Vagina (tissue), 2 donors: ENCODE data around the gene EXTL2. TPM values are rescaled to one million over a fixed set of nuclear protein-coding genes. Genes with fewer than 3 reads are reported as not detected.
"Not testable (repeated sequence)": the region's sequence is repeated elsewhere in the genome, so short reads cannot be mapped to it uniquely, and the experiment has no call there.

ENCODE experiments used
- DNase-seq, 2 donors: peaks; one replicate each; pipeline ENCODE4 v3.0.0-alpha.2; 2017; ENCODE audit errors: extremely low spot score in 2 of 2
- H3K27ac ChIP-seq: fragments of 200-600 bp; sonication (generic); one replicate; pipeline ENCODE4 v1.5.1; 2019
- H3K27me3 ChIP-seq: fragments of 200-600 bp; sonication (generic); one replicate; pipeline ENCODE4 v1.5.1; 2019
- H3K36me3 ChIP-seq, 2 donors: fragments of 200-600 bp; sonication (generic); one replicate each; pipeline ENCODE4 v1.5.1; 2017 to 2019
- H3K4me1 ChIP-seq: fragments of 200-600 bp; sonication (generic); one replicate; pipeline ENCODE4 v1.5.1; 2019
- H3K4me3 ChIP-seq, 2 donors: fragments of 200-600 bp; sonication (generic); 1 replicate in 1 of 2; 2 replicates in 1 of 2; pipeline ENCODE4 v1.5.1; 2016 to 2019
- H3K9me3 ChIP-seq: fragments of 200-600 bp; sonication (generic); one replicate; pipeline ENCODE4 v1.5.1; 2019
- POLR2A ChIP-seq, 2 donors: fragments of 450-650 bp; IDR thresholded peaks; one replicate each; pipeline ENCODE4 v1.6.1; 2017; ENCODE audit warnings: antibody characterized with exemption in 2 of 2, mild to moderate bottlenecking in 2 of 2, moderate library complexity in 2 of 2
- POLR2AphosphoS5 ChIP-seq, 2 donors: sonication (generic); formaldehyde crosslinking; IDR thresholded peaks; one replicate each; pipeline ENCODE4 v1.9.0; 2017; ENCODE audit warnings: antibody characterized with exemption in 2 of 2, mild to moderate bottlenecking in 2 of 2, low read depth in 1 of 2; ENCODE audit not compliant: insufficient read depth in 1 of 2
- intact Hi-C: fragments of 100-400 bp; cut with DNase I; formaldehyde crosslinking; loops from one replicate; pipeline ENCODE4 v1.15.1; 2023
- total RNA-seq: library from RNA; depleted of rRNA; stranded (reverse); fragments of >200 nt; gene quantifications from one replicate; pipeline ENCODE4 v1.2.3, GENCODE V29; 2016
- TF ChIP-seq, protein P1 (sequence below), 3 experiments: fragments of 450-650 bp in 2 of 3; fragments of 200-600 bp in 1 of 3; sonication (generic) in 1 of 3; IDR thresholded peaks; one replicate each; pipeline ENCODE4 v1.5.1; 2017 to 2019; ENCODE audit warnings: antibody characterized with exemption in 3 of 3, mild to moderate bottlenecking in 2 of 3, moderate library complexity in 2 of 3

EXTL2 gene
- total RNA-seq, 1 donor from 2014 or later = 10.1 TPM

DNA sequence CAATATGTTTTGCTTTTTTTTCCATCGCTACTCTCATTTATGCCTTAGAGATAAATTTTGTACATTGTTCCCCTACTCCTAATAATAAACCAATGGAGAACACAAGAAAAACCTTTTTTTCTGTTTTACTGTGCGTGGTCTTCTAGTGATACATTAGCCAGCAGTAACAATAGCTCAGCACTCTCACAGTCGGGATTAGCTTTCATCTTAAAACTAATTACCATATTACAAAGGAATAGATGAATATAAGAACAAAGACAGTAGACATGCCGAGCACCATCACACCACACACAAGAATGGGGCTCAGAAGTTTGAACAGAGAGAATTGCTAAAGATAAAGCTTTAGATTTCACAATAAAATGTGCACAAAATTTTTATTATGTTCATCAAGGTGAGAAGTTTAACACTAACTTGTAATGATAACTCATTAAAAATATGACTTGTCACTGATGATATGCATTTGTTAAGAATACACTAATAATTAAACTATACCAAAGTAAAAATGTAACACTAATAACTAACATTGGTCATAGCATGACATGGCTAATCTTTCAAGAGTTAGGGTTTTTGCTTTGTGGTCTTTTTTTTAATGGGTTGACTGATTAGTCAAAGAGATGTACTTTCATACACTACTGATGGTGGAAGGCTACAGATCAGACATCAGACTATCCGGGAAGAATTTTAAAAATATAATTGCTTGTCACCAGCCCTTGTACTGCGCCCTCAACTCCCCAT is 61.8 kb downstream of the EXTL2 start:
- TF ChIP-seq, protein P1, sequence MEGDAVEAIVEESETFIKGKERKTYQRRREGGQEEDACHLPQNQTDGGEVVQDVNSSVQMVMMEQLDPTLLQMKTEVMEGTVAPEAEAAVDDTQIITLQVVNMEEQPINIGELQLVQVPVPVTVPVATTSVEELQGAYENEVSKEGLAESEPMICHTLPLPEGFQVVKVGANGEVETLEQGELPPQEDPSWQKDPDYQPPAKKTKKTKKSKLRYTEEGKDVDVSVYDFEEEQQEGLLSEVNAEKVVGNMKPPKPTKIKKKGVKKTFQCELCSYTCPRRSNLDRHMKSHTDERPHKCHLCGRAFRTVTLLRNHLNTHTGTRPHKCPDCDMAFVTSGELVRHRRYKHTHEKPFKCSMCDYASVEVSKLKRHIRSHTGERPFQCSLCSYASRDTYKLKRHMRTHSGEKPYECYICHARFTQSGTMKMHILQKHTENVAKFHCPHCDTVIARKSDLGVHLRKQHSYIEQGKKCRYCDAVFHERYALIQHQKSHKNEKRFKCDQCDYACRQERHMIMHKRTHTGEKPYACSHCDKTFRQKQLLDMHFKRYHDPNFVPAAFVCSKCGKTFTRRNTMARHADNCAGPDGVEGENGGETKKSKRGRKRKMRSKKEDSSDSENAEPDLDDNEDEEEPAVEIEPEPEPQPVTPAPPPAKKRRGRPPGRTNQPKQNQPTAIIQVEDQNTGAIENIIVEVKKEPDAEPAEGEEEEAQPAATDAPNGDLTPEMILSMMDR (IDR thresholded peaks at IDR 0.05) = no peak
- TF ChIP-seq POLR2A (IDR thresholded peaks at IDR 0.05) (no peak), POLR2AphosphoS5 (IDR thresholded peaks at IDR 0.05; ENCODE audit: insufficient read depth in 1 of 2, low read depth in 1 of 2) (no peak)
- Histone ChIP-seq H3K27ac (no peak overlapping the region), H3K27me3 (no peaks in the 10 kb centered on the region), H3K4me1 (no peaks in the 10 kb centered on the region), H3K36me3 (no peaks in the 10 kb centered on the region), H3K4me3 (no peak overlapping the region), H3K9me3 (no peaks in the 10 kb centered on the region)
- no peak for DNase-seq
- intact Hi-C loops = no loop called here

DNA sequence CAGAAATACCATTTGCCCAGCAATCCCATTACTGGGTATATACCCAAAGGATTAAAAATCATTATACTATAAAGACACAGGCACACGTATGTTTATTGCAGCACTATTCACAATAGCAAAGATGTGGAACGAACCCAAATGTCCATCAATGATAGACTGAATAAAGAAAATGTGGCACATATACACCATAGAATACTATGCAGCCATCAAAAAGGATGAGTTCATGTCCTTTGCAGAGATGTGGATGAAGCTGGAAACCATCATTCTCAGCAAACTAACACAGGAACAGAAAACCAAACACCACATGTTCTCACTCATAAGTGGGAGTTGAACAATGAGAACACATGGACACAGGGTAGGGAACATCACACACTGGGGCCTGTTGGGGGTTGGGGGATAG is 69.0 kb downstream of the EXTL2 start:
- H3K27ac ChIP-seq, H3K9me3 ChIP-seq, DNase-seq, intact Hi-C loops, H3K4me1 ChIP-seq, H3K4me3 ChIP-seq, H3K27me3 ChIP-seq, H3K36me3 ChIP-seq: not testable (repeated sequence)

Other genes starting within 250 kb of the EXTL2 start
- 5.6 TPM for gene VCAM1, start 175.1 kb downstream of the EXTL2 start, total RNA-seq
- gene SLC30A7, start 1.2 kb upstream of the EXTL2 start, total RNA-seq = 14.2 TPM
- 22.1 TPM for gene DPH5, start 130.9 kb upstream of the EXTL2 start, total RNA-seq